ENCODE results near the gene RAMACL. TPM values are rescaled to one million over a fixed set of nuclear protein-coding genes. Genes with fewer than 3 reads are reported as not detected.

RAMACL gene
- total RNA-seq, 1 donor from 2014 or later, result 0.70 TPM

- H3K4me1 Mint-ChIP-seq, result peaks cover 21% of the 10 kb centered on the region
- no peak for DNase-seq (ENCODE audit: low read depth, low spot score)
- H3K27me3 Mint-ChIP-seq (ENCODE audit: low read depth), result no peaks in the 10 kb centered on the region
- no peak overlapping the region for H3K27ac Mint-ChIP-seq (ENCODE audit: unreplicated experiment)
- peaks cover 8% of the 10 kb centered on the region for H3K9me3 Mint-ChIP-seq
- H3K36me3 Mint-ChIP-seq (ENCODE audit: low read depth), result peaks cover 20% of the 10 kb centered on the region
- no peak for TF ChIP-seq CTCF (conservative IDR thresholded peaks at IDR 0.05)
- no peak overlapping the region for H3K4me3 Mint-ChIP-seq
Observed at GRCh38 chr6:166572370-166573261, 13.9 kb downstream of the RAMACL start.

GRCh38 chr6:166570929-166571713 lies 15.4 kb downstream of the RAMACL start:
- no peak for TF ChIP-seq CTCF (conservative IDR thresholded peaks at IDR 0.05)
- no peaks in the 10 kb centered on the region for H3K27me3 Mint-ChIP-seq (ENCODE audit: low read depth)
- DNase-seq (ENCODE audit: low read depth, low spot score), result no peak
- H3K27ac Mint-ChIP-seq (ENCODE audit: unreplicated experiment), result no peak overlapping the region
- H3K4me3 Mint-ChIP-seq, result no peak overlapping the region
- peaks cover 1% of the 10 kb centered on the region for H3K9me3 Mint-ChIP-seq
- peaks cover 21% of the 10 kb centered on the region for H3K4me1 Mint-ChIP-seq
- H3K36me3 Mint-ChIP-seq (ENCODE audit: low read depth), result peaks cover 11% of the 10 kb centered on the region

GRCh38 chr6:166569206-166569605 lies 17.3 kb downstream of the RAMACL start:
- TF ChIP-seq CTCF (conservative IDR thresholded peaks at IDR 0.05), result no peak
- Mint-ChIP-seq H3K36me3 (ENCODE audit: low read depth) (peaks cover 3% of the 10 kb centered on the region), H3K27ac (ENCODE audit: unreplicated experiment) (no peak overlapping the region), H3K4me1 (peaks cover 28% of the 10 kb centered on the region), H3K27me3 (ENCODE audit: low read depth) (no peaks in the 10 kb centered on the region), H3K9me3 (no peaks in the 10 kb centered on the region), H3K4me3 (no peak overlapping the region)
- DNase-seq (ENCODE audit: low read depth, low spot score), result no peak

GRCh38 chr6:166567813-166568212 lies 18.7 kb downstream of the RAMACL start:
- Mint-ChIP-seq H3K36me3 (ENCODE audit: low read depth) (no peaks in the 10 kb centered on the region), H3K27me3 (ENCODE audit: low read depth) (no peaks in the 10 kb centered on the region), H3K9me3 (no peaks in the 10 kb centered on the region), H3K4me3 (no peak overlapping the region), H3K4me1 (peaks cover 23% of the 10 kb centered on the region), H3K27ac (ENCODE audit: unreplicated experiment) (no peak overlapping the region)
- no peak for DNase-seq (ENCODE audit: low read depth, low spot score)
- TF ChIP-seq CTCF (conservative IDR thresholded peaks at IDR 0.05), result no peak

- Mint-ChIP-seq H3K4me1 (peaks cover 16% of the 10 kb centered on the region), H3K4me3 (no peak overlapping the region), H3K27me3 (ENCODE audit: low read depth) (no peaks in the 10 kb centered on the region), H3K36me3 (ENCODE audit: low read depth) (no peaks in the 10 kb centered on the region), H3K9me3 (no peaks in the 10 kb centered on the region), H3K27ac (ENCODE audit: unreplicated experiment) (no peak overlapping the region)
- DNase-seq (ENCODE audit: low read depth, low spot score), result no peak
- TF ChIP-seq CTCF (conservative IDR thresholded peaks at IDR 0.05), result no peak
Observed at GRCh38 chr6:166567107-166567506, 19.4 kb downstream of the RAMACL start.

Measured in neural crest cell (in vitro differentiated cells).